ENCODE measurements around the gene USH2A. TPM values are rescaled to one million over a fixed set of nuclear protein-coding genes. Genes with fewer than 3 reads are reported as not detected.

The USH2A gene
- total RNA-seq, 1 experiment from 2014 or later: not detected

DNA sequence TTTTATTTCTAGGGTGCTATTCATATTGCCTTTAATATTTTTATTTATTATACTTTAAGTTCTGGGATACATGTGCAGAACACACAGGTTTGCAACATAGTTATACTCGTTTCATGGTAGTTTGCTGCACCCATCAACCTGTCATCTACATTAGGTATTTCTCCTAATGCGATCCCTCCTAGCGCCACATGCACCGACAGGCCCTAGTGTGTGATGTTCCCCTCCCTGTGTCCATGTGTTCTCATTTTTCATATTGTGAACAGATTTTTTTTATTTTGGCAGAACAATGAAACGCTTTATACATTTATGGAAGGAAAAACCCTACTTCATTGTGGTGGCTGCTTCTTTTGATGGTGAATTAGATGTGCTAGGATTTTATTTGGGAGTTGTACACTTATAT is 14.4 kb upstream of the USH2A start:
- Histone ChIP-seq H3K9me3 (ENCODE audit: low read depth, low read length, poor library complexity, severe bottlenecking) (no peaks in the 10 kb centered on the region), H3K27me3 (replicated peaks; ENCODE audit: insufficient read depth, low read depth, low read length, poor library complexity) (peaks cover 23% of the 10 kb centered on the region), H3K4me3 (ENCODE audit: low read depth, low read length, poor library complexity, severe bottlenecking) (no peak overlapping the region), H3K4me1 (ENCODE audit: insufficient read depth, low read length, poor library complexity, severe bottlenecking) (no peaks in the 10 kb centered on the region), H3K27ac (ENCODE audit: low read depth, low read length, poor library complexity, severe bottlenecking) (no peak overlapping the region), H3K36me3 (ENCODE audit: insufficient read depth, low read length, poor library complexity, severe bottlenecking) (no peaks in the 10 kb centered on the region)
- no TSS peak for BruUV-seq (replicated peaks)
- POLR2A ChIA-PET (ENCODE audit: low non-redundant PET): no interaction called here
- DNase-seq (ENCODE audit: low spot score): no peak
- CTCF ChIA-PET: no interaction called here
- no peak for TF ChIP-seq EZH2 (IDR thresholded peaks at IDR 0.05; ENCODE audit: borderline replicate concordance, low read depth, low read length, poor library complexity, severe bottlenecking)
- TF ChIP-seq, protein P1, sequence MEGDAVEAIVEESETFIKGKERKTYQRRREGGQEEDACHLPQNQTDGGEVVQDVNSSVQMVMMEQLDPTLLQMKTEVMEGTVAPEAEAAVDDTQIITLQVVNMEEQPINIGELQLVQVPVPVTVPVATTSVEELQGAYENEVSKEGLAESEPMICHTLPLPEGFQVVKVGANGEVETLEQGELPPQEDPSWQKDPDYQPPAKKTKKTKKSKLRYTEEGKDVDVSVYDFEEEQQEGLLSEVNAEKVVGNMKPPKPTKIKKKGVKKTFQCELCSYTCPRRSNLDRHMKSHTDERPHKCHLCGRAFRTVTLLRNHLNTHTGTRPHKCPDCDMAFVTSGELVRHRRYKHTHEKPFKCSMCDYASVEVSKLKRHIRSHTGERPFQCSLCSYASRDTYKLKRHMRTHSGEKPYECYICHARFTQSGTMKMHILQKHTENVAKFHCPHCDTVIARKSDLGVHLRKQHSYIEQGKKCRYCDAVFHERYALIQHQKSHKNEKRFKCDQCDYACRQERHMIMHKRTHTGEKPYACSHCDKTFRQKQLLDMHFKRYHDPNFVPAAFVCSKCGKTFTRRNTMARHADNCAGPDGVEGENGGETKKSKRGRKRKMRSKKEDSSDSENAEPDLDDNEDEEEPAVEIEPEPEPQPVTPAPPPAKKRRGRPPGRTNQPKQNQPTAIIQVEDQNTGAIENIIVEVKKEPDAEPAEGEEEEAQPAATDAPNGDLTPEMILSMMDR (conservative IDR thresholded peaks at IDR 0.05; ENCODE audit: low read depth, low read length): no peak
- intact Hi-C loops (cut with micrococcal nuclease; ENCODE audit: unreplicated experiment): no loop called here

DNA sequence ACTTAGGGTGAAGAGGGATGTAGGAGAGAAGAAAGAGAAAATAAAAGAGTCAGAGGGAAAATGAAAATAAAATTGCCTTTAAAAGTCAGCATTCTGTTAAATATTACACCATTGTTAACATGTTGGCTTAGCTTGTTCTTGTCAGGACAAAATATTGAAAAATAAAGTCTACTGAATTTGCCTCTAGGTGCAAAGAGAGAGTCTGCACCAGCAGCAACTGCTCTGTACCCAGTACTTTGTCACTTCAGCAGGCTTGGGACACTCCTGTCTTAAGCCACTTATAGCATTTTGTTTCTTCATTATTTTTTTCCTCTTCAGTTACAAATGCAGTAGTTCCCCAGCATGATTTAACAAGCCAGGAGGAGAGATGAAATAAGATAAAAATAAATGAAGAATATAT is 11.0 kb upstream of the USH2A start:
- no TSS peak for BruUV-seq (replicated peaks)

DNA sequence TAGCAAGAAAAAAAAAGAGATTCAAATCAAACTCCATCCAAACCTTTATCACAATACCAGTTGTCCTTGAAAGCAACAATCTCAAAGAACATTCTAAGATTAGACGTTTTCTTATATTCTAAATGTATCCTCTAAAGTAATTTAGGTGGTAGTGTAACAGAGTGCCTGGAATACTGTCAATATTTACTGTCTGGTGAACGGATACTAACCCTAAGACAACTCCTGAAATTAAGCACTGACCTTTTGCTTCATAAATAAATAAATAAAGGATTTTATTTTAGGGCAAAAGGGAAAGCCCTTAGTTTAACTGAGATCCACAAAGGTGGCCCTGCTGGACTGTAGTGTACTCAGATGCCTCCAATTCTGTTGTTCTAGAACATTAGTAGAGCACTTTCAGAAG is 9.9 kb upstream of the USH2A start:
- intact Hi-C loops (cut with micrococcal nuclease; ENCODE audit: unreplicated experiment): no loop called here
- no peaks in the 10 kb centered on the region for H3K4me1 ChIP-seq (ENCODE audit: insufficient read depth, low read length, poor library complexity, severe bottlenecking)
- TF ChIP-seq EZH2 (IDR thresholded peaks at IDR 0.05; ENCODE audit: borderline replicate concordance, low read depth, low read length, poor library complexity, severe bottlenecking): no peak
- TF ChIP-seq, protein P1 (conservative IDR thresholded peaks at IDR 0.05; ENCODE audit: low read depth, low read length): no peak
- POLR2A ChIA-PET (ENCODE audit: low non-redundant PET): no interaction called here
- no peak for DNase-seq (ENCODE audit: low spot score)
- BruUV-seq (replicated peaks): no TSS peak
- CTCF ChIA-PET: no interaction called here
- H3K36me3 ChIP-seq (ENCODE audit: insufficient read depth, low read length, poor library complexity, severe bottlenecking): no peaks in the 10 kb centered on the region
- H3K9me3 ChIP-seq (ENCODE audit: low read depth, low read length, poor library complexity, severe bottlenecking): no peaks in the 10 kb centered on the region
- peaks cover 20% of the 10 kb centered on the region for H3K27me3 ChIP-seq (replicated peaks; ENCODE audit: insufficient read depth, low read depth, low read length, poor library complexity)
- no peak overlapping the region for H3K4me3 ChIP-seq (ENCODE audit: low read depth, low read length, poor library complexity, severe bottlenecking)
- no peak overlapping the region for H3K27ac ChIP-seq (ENCODE audit: low read depth, low read length, poor library complexity, severe bottlenecking)

More for the DNA sequence above, 11.0 kb upstream of the USH2A start:
- H3K27me3 ChIP-seq (replicated peaks; ENCODE audit: insufficient read depth, low read depth, low read length, poor library complexity): peaks cover 18% of the 10 kb centered on the region
- ChIA-PET POLR2A (ENCODE audit: low non-redundant PET) (no interaction called here), CTCF (no interaction called here)
- H3K4me1 ChIP-seq (ENCODE audit: insufficient read depth, low read length, poor library complexity, severe bottlenecking): no peaks in the 10 kb centered on the region
- H3K27ac ChIP-seq (ENCODE audit: low read depth, low read length, poor library complexity, severe bottlenecking): no peak overlapping the region
- no peak for TF ChIP-seq EZH2 (IDR thresholded peaks at IDR 0.05; ENCODE audit: borderline replicate concordance, low read depth, low read length, poor library complexity, severe bottlenecking)
- TF ChIP-seq, protein P1 (conservative IDR thresholded peaks at IDR 0.05; ENCODE audit: low read depth, low read length): no peak
- no peaks in the 10 kb centered on the region for H3K9me3 ChIP-seq (ENCODE audit: low read depth, low read length, poor library complexity, severe bottlenecking)
- H3K36me3 ChIP-seq (ENCODE audit: insufficient read depth, low read length, poor library complexity, severe bottlenecking): no peaks in the 10 kb centered on the region
- no peak overlapping the region for H3K4me3 ChIP-seq (ENCODE audit: low read depth, low read length, poor library complexity, severe bottlenecking)
- intact Hi-C loops (cut with micrococcal nuclease; ENCODE audit: unreplicated experiment): no loop called here
- DNase-seq (ENCODE audit: low spot score): no peak

Data from A673 (cell line).